B cell (primary cell): ENCODE measurements around the gene CAV2. TPM values are rescaled to one million over a fixed set of nuclear protein-coding genes. Genes with fewer than 3 reads are reported as not detected.

ENCODE experiments used
- ATAC-seq: fragments of 200-7000 bp; cut with Tn5 transposase; one replicate; pipeline ENCODE4 v1.10.0; 2021; ENCODE audit warnings: low read depth, mild to moderate bottlenecking, moderate number of reproducible peaks, moderate library complexity
- CTCF ChIA-PET: fragments of 350-600 bp; sonication (Branson Sonifier 250); formaldehyde crosslinking; loops from one replicate; lab custom pipeline; 2021; ENCODE audit warnings: antibody characterized with exemption, inconsistent platforms; lab: Charles Lee
- POLR2A ChIA-PET: fragments of 350-600 bp; sonication (Branson Sonifier 250); formaldehyde crosslinking; loops from one replicate; lab custom pipeline; 2021; ENCODE audit warnings: antibody characterized with exemption; lab: Charles Lee
- DNase-seq: peaks from one replicate; pipeline ENCODE4 v3.0.0; 2013
- H2AFZ ChIP-seq: 2 replicates; pipeline ENCODE4 v1.6.1; 2012; ENCODE audit warnings: mild to moderate bottlenecking, low read depth, low read length; ENCODE audit not compliant: insufficient read depth, poor library complexity, severe bottlenecking
- H3K27ac ChIP-seq, 2 donors: 1 replicate in 1 of 2; 2 replicates in 1 of 2; pipeline ENCODE4 v1.5.1; 2012 to 2013; ENCODE audit warnings: low read length in 2 of 2, mild to moderate bottlenecking in 2 of 2, moderate library complexity in 1 of 2
- H3K27me3 ChIP-seq, 4 experiments: fragments of 200-600 bp in 1 of 4; sonication (generic) in 1 of 4; replicated peaks in 1 of 4; 1 replicate in 2 of 4; 2 replicates in 2 of 4; pipeline versions ENCODE4 v1.6.1 to v1.7.0; 2013 to 2016; ENCODE audit warnings: low read length in 3 of 4, mild to moderate bottlenecking in 2 of 4, mixed read lengths in 1 of 4, moderate library complexity in 1 of 4; ENCODE audit not compliant: insufficient read depth in 4 of 4, control insufficient read depth in 3 of 4; ENCODE audit errors: control extremely low read depth in 1 of 4
- H3K36me3 ChIP-seq, 2 experiments: replicated peaks in 1 of 2; 1 replicate in 1 of 2; 2 replicates in 1 of 2; pipeline versions ENCODE4 v1.6.1 to v1.7.1; 2013; ENCODE audit warnings: low read length in 1 of 2; ENCODE audit not compliant: insufficient read depth in 2 of 2, control insufficient read depth in 1 of 2; ENCODE audit errors: control extremely low read depth in 1 of 2, extremely low read depth in 1 of 2
- H3K4me1 ChIP-seq, 2 donors: fragments of 200-600 bp in 1 of 2; sonication (generic) in 1 of 2; 1 replicate in 1 of 2; 2 replicates in 1 of 2; pipeline versions ENCODE4 v1.5.1 to v1.6.1; 2013 to 2017; ENCODE audit warnings: low read length in 2 of 2; ENCODE audit not compliant: control insufficient read depth in 2 of 2, insufficient read depth in 2 of 2
- H3K4me2 ChIP-seq: replicated peaks from 2 replicates; pipeline ENCODE3; 2012; ENCODE audit warnings: mild to moderate bottlenecking, low read depth, low read length; ENCODE audit not compliant: poor library complexity, severe bottlenecking
- H3K4me3 ChIP-seq, 5 experiments: fragments of 200-600 bp in 1 of 5; sonication (generic) in 1 of 5; 1 replicate in 3 of 5; 2 replicates in 2 of 5; pipeline versions ENCODE4 v1.5.1 to v1.7.0; 2011 to 2016; ENCODE audit warnings: low read length in 4 of 5, mild to moderate bottlenecking in 4 of 5, low read depth in 2 of 5, control low read depth in 1 of 5, moderate library complexity in 1 of 5; ENCODE audit not compliant: insufficient read depth in 1 of 5; ENCODE audit errors: control extremely low read depth in 1 of 5, extremely low read depth in 1 of 5
- H3K79me2 ChIP-seq: fragments of 200-600 bp; sonication (generic); one replicate; pipeline ENCODE4 v1.6.0; 2016; ENCODE audit warnings: low read length; ENCODE audit not compliant: control insufficient read depth, insufficient read depth
- H3K9ac ChIP-seq: fragments of 200-600 bp; sonication (generic); 2 replicates; pipeline ENCODE4 v1.6.1; 2017; ENCODE audit warnings: mild to moderate bottlenecking, low read length, moderate library complexity
- H3K9me3 ChIP-seq, 3 donors: one replicate each; pipeline versions ENCODE4 v1.6.1 to v1.7.1; 2013; ENCODE audit warnings: low read length in 2 of 3; ENCODE audit not compliant: control insufficient read depth in 2 of 3, insufficient read depth in 1 of 3; ENCODE audit errors: control extremely low read depth in 1 of 3
- H4K20me1 ChIP-seq: 2 replicates; pipeline ENCODE4 v1.6.0; 2012; ENCODE audit warnings: mild to moderate bottlenecking, low read length; ENCODE audit not compliant: insufficient read depth, control insufficient read depth, poor library complexity, severe bottlenecking
- H3K27ac Mint-ChIP-seq: one replicate; pipeline ENCODE4 v1.8.0; 2021; ENCODE audit warnings: mixed read lengths
- H3K27me3 Mint-ChIP-seq: one replicate; pipeline ENCODE4 v1.8.0; 2021; ENCODE audit warnings: mixed read lengths
- H3K4me1 Mint-ChIP-seq: one replicate; pipeline ENCODE4 v1.8.0; 2021; ENCODE audit warnings: mixed read lengths
- H3K4me3 Mint-ChIP-seq: one replicate; pipeline ENCODE4 v1.8.0; 2021; ENCODE audit warnings: mixed read lengths
- H3K9me3 Mint-ChIP-seq: one replicate; pipeline ENCODE4 v1.8.0; 2022; ENCODE audit warnings: mixed read lengths; ENCODE audit not compliant: insufficient read depth
- EZH2 ChIP-seq: IDR thresholded peaks from 2 replicates; pipeline ENCODE4 v1.6.1; 2012; ENCODE audit warnings: borderline replicate concordance, low read depth, mild to moderate bottlenecking, moderate library complexity, low read length; ENCODE audit not compliant: insufficient read depth, poor library complexity, severe bottlenecking
- WGBS: methylation state at CpG from one replicate; pipeline ENCODE4 v1.1.5; 2013; ENCODE audit warnings: missing lambda C conversion rate; ENCODE audit not compliant: insufficient coverage; 5-methylcytosine and 5-hydroxymethylcytosine counted together
- intact Hi-C: fragments of 100-400 bp; cut with micrococcal nuclease; formaldehyde crosslinking; loops from one replicate; pipeline ENCODE4 v1.10.0; 2022
- polyA plus RNA-seq: library from polyadenylated mRNA; depleted of rRNA; stranded (reverse); fragments of >200 nt; gene quantifications from 2 replicates; pipeline ENCODE4 v1.2.3, GENCODE V29; 2012
- total RNA-seq, 2 donors: library from RNA; stranded (reverse); fragments of 120-200 nt in 1 of 2; gene quantifications; 1 replicate in 1 of 2; 2 replicates in 1 of 2; pipeline versions ENCODE4 v1.2.3 to v1.2.4, GENCODE V29; 2013 to 2022
- TF ChIP-seq, protein P1 (sequence below): fragments of 200-600 bp; IDR thresholded peaks from one replicate; pipeline ENCODE4 v1.8.0; 2022; ENCODE audit warnings: antibody characterized with exemption, mild to moderate bottlenecking

CAV2 gene
- total and polyA plus RNA-seq, 2 donors (not counting 1 experiment from before 2014, with no cell fraction given) = not detected

DNA sequence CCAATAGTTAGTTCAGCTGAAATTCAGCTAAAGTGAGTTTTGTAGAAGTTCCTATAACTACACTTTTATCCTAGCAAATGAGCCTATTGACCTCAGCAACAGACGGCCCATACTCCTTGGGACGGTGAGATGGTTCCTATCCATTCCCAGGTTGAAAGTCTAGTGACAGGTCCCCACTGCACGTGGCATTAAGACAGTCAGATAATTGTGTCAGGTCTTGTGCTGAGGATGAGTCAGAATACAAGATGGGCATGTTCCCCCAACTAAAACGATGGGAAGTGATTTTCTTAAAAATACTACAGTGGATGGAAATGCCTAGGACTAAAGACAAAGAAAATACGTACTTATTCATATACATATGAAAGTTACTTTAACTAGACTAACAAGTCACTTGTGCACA lies 27.4 kb downstream of the CAV2 start:
- Histone ChIP-seq H3K27me3 (peaks cover 0 to 42% (median 28%) of the 10 kb centered on the region in 4 experiments), H4K20me1 (no peaks in the 10 kb centered on the region), H3K9ac (peak overlapping the region; percentile 72), H3K79me2 (no peaks in the 10 kb centered on the region), H3K4me3 (peak overlapping the region in 2 of 5 experiments; percentile 75 to 84), H3K9me3 (no peaks in the 10 kb centered on the region), H3K4me1 (peaks cover 12 to 27% of the 10 kb centered on the region in 2 donors), H3K4me2 (peak overlapping the region; percentile 97), H3K36me3 (no peaks in the 10 kb centered on the region), H2AFZ (peak overlapping the region; percentile 86), H3K27ac (no peak overlapping the region)
- DNase-seq (no peak), ATAC-seq (no peak)
- ChIA-PET POLR2A (no interaction called here), CTCF (interaction anchor here (0.6 to 3.8 kb wide), 23 partner anchors 8 to 388 kb away, joined by 3 to 48 read pairs (median 6); no protein-coding TSS in a partner anchor)
- H3K9me3 Mint-ChIP-seq = no peaks in the 10 kb centered on the region
- peak overlapping the region; percentile 96 for H3K4me3 Mint-ChIP-seq
- TF ChIP-seq, protein P1, sequence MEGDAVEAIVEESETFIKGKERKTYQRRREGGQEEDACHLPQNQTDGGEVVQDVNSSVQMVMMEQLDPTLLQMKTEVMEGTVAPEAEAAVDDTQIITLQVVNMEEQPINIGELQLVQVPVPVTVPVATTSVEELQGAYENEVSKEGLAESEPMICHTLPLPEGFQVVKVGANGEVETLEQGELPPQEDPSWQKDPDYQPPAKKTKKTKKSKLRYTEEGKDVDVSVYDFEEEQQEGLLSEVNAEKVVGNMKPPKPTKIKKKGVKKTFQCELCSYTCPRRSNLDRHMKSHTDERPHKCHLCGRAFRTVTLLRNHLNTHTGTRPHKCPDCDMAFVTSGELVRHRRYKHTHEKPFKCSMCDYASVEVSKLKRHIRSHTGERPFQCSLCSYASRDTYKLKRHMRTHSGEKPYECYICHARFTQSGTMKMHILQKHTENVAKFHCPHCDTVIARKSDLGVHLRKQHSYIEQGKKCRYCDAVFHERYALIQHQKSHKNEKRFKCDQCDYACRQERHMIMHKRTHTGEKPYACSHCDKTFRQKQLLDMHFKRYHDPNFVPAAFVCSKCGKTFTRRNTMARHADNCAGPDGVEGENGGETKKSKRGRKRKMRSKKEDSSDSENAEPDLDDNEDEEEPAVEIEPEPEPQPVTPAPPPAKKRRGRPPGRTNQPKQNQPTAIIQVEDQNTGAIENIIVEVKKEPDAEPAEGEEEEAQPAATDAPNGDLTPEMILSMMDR = no peak
- TF ChIP-seq EZH2 = no peak
- no peak overlapping the region for H3K27ac Mint-ChIP-seq
- intact Hi-C loops = loop anchor here (1.0 to 10.0 kb wide), 7 partner anchors 16 to 428 kb away; partner anchors contain the start of gene ST7
- no CpG with 5 or more reads among the region's 5 CpGs for WGBS
- peaks cover 44% of the 10 kb centered on the region for H3K27me3 Mint-ChIP-seq
- peaks cover 26% of the 10 kb centered on the region for H3K4me1 Mint-ChIP-seq

- ATAC-seq (no peak), DNase-seq (no peak)
- H3K9me3 Mint-ChIP-seq = no peaks in the 10 kb centered on the region
- H3K4me3 Mint-ChIP-seq = peak overlapping the region; percentile 96
- Histone ChIP-seq H3K36me3 (no peaks in the 10 kb centered on the region), H3K79me2 (no peaks in the 10 kb centered on the region), H3K27me3 (peaks cover 0 to 42% (median 28%) of the 10 kb centered on the region in 4 experiments), H2AFZ (no peak overlapping the region), H3K4me3 (no peak overlapping the region), H3K4me1 (peaks cover 12 to 27% of the 10 kb centered on the region in 2 donors), H3K4me2 (no peak overlapping the region), H4K20me1 (no peaks in the 10 kb centered on the region), H3K9ac (no peak overlapping the region), H3K27ac (no peak overlapping the region), H3K9me3 (no peaks in the 10 kb centered on the region)
- CTCF ChIA-PET = interaction anchor here (0.6 to 3.8 kb wide), 5 partner anchors 23 to 355 kb away, joined by 3 to 48 read pairs (median 6); no protein-coding TSS in a partner anchor
- intact Hi-C loops = loop anchor here (2.0 to 10.0 kb wide), 4 partner anchors 35 to 427 kb away; partner anchors contain the start of gene ST7
- no CpG with 5 or more reads among the region's 3 CpGs for WGBS
- no peak for TF ChIP-seq EZH2
- TF ChIP-seq, protein P1 = no peak
- POLR2A ChIA-PET = no interaction called here
- no peak overlapping the region for H3K27ac Mint-ChIP-seq
- H3K4me1 Mint-ChIP-seq = peaks cover 26% of the 10 kb centered on the region
- peaks cover 39% of the 10 kb centered on the region for H3K27me3 Mint-ChIP-seq
Measured at GRCh38 chr7:116527521-116527920, 28.0 kb downstream of the CAV2 start.
